ENCODE data around the gene OGT.

- TF ChIP-seq, protein P1, sequence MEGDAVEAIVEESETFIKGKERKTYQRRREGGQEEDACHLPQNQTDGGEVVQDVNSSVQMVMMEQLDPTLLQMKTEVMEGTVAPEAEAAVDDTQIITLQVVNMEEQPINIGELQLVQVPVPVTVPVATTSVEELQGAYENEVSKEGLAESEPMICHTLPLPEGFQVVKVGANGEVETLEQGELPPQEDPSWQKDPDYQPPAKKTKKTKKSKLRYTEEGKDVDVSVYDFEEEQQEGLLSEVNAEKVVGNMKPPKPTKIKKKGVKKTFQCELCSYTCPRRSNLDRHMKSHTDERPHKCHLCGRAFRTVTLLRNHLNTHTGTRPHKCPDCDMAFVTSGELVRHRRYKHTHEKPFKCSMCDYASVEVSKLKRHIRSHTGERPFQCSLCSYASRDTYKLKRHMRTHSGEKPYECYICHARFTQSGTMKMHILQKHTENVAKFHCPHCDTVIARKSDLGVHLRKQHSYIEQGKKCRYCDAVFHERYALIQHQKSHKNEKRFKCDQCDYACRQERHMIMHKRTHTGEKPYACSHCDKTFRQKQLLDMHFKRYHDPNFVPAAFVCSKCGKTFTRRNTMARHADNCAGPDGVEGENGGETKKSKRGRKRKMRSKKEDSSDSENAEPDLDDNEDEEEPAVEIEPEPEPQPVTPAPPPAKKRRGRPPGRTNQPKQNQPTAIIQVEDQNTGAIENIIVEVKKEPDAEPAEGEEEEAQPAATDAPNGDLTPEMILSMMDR (IDR thresholded peaks at IDR 0.05), result no peak
- TF ChIP-seq EZH2phosphoT487 (IDR thresholded peaks at IDR 0.05), result no peak
These were observed 4.8 kb downstream of the OGT start for GRCh38 chrX:71537743-71538142.
